Posterior cingulate gyrus (tissue), 11 donors: ENCODE measurements around the gene SPATA9.
"Not testable (repeated sequence)": the region's sequence is repeated elsewhere in the genome, so short reads cannot be mapped to it uniquely, and the experiment has no call there.

Experiments
- DNase-seq, 10 donors: peaks; one replicate each; pipeline versions ENCODE4 v3.0.0 to v3.0.0-alpha.2; 2020 to 2021; ENCODE audit warnings: mixed read lengths in 3 of 10
- intact Hi-C: fragments of 100-400 bp; cut with DNase I; formaldehyde crosslinking; loops from one replicate; pipeline ENCODE4 v1.15.1; 2023

SPATA9 gene

DNA sequence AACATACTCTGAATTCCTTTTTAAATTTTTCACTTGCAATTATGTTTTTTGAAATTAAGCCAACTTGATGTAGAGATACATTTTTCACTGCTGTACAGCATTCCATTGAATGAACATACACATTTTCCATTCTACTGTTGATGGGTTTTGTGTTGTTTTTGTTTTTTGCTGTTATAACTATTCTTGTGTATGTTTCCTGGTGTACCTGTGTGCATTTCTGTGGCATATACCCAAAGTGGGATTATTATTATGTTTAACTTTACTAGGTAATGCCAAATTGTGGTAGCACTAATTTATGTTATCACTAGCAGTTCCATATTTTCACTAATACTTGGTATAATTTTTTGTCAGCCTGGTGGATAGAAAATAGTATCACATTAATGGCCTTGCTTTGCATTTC, 33.5 kb downstream of the SPATA9 start:
- no peak for DNase-seq
- intact Hi-C loops, result loop anchor here (10.0 kb wide), 1 partner anchor 686 kb away; no protein-coding TSS in a partner anchor

DNA sequence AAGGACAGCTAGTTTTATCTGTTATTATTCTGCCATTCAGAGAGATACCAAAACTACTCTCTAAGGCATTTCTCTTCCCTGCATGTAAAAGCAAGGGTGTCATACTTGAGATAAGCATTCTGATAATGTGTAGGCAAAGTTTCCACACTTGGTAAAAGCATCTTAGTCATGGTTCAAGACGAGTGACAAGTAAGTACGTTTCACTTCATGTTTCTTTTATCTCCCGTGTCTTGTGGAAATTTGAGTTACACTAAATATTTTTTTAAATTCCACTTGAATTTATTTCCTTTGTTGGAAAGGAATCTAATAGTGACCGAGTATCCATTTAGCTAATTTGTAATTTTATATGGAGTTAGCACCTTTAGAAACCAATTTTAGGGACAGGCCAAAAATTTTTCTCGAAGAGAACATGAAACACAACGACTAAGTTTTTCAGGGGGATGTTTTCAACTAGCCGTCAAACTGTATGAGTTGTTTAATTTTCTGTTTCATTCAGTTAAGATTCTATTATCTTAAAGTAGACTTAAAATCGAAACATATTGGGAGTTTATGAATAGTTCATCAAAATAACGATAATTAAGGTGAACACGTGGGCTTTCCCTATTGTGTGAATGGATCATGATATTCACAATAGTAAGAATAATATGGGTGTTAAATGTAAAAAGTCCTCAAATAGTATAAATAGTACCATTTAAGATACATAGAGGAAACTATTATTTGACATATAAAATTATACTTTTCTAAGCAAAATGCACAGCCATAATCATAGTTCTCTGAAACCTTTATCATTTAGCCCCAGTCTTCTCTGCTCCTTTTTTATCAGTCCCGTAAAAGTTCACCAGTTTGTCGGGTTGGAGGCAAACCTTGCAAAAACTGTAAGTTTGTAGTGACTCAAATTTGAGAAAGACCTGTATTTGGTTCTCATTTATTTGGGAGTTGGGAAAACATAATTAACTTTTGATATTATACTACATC, 34.6 kb downstream of the SPATA9 start:
- no peak for DNase-seq
- intact Hi-C loops, result loop anchor here (10.0 kb wide), 1 partner anchor 687 kb away; no protein-coding TSS in a partner anchor

GRCh38 chr5:95646569-95647431, 36.0 kb downstream of the SPATA9 start, which contains the start of gene RFESD:
Gene RFESD, plus strand, starts transcription at chr5:95646777. Its CDS starts 5,495 bp downstream, at chr5:95652272.
- intact Hi-C loops, result loop anchor here (10.0 kb wide), 1 partner anchor 688 kb away; no protein-coding TSS in a partner anchor

DNA sequence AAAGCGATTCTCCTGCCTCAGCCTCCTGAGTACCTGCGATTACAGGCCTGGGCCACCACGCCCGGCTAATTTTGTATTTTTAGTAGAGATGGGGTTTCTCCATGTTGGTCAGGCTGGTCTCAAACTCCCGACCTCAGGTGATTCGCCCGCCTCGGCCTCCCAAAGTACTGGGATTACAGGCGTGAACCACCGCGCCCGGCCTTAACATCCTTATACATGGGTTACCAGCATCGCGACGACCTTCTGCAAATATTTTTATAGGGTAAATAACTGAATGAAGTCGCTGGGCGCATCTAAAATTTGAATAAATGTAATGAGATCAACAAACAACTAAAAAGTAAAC, 36.6 kb downstream of the SPATA9 start:
- intact Hi-C loops, result loop anchor here (10.0 kb wide), 1 partner anchor 689 kb away; no protein-coding TSS in a partner anchor
- DNase-seq, result peak in 2 of 10 donors; percentile 11 to 59

More at GRCh38 chr5:95646569-95647431, 36.0 kb downstream of the SPATA9 start, which contains the start of gene RFESD:
- peak; percentile 93 to 99 (median 96) for DNase-seq

DNA sequence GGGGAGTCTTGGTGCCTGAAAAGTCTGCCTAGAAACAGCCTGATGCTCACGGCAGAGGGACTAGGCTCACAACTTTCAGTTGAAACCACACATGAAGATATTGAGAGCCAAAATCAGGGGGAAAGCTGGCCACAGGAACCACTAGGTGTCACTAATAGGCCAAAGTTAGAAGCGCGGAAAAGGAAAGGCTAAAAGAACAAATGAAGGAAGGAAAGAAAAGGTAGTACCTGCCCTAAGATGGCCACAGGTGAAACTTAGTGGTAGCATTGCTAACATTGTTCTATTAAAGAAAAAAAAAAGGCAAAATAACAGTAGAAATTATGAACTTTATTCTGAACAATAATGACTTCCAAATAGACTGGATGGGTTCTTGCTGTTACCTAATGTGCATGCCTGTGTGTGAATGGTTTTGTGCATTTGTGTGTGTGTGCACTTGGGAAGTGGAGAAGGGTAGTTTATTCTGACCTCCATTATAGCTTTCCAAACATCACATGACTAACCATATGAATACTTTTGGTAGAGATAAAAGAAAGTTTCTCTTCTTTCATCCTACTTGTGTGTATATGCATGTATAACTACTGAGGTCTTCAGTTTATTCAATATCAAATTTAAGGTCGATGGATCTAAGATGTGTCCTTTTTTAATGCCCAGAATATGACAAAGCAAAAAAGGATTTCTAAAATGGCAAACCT, 38.3 kb downstream of the SPATA9 start:
- peak in 7 of 10 donors; percentile 23 to 83 (median 38) for DNase-seq
- intact Hi-C loops, result loop anchor here (2.0 to 10.0 kb wide), 3 partner anchors 136 to 690 kb away; no protein-coding TSS in a partner anchor

DNA sequence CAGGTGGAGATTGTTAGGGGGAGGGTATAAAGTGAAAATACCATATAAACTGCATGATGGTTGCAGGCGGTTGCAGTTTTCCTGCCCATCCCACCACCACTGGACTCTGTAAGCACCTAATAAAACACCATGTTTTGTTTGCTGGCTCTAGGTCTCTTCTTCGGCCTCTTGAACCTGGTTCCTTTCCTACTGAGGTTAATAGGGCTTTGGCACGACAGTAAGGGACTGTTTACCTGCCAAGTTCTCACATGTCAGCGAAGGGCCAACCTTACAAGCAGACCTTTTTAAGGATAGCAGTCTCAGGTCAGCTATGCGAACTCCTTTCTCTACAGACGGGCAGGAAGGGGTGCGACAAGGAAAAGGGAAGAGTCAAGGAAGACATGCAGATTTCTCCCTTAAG, 39.6 kb downstream of the SPATA9 start:
- DNase-seq, result no peak
- intact Hi-C loops, result loop anchor here (10.0 kb wide), 1 partner anchor 692 kb away; no protein-coding TSS in a partner anchor

GRCh38 chr5:95641741-95642220, 41.0 kb downstream of the SPATA9 start:
- DNase-seq, result no peak
- intact Hi-C loops, result loop anchor here (10.0 kb wide), 1 partner anchor 693 kb away; no protein-coding TSS in a partner anchor

DNA sequence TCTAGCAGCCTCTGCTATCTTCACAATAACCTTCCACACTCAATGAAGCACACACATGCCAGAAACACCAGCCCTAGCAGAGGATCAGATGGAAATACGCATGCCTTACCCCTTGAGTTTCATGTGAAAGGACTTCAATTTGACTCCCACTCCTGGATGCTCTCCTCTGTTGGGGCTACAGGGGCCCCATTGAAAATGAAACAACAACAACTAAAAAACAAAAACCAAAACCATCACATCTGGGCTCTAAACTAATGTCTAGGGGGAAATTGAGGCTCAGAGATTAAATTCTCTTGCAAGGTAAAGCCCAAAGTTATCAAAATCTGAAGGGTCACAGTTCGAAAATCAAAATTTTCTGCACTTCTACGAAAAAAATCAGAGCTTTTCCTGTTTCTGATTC, 44.2 kb downstream of the SPATA9 start:
- intact Hi-C loops, result no loop called here
- DNase-seq, result no peak

DNA sequence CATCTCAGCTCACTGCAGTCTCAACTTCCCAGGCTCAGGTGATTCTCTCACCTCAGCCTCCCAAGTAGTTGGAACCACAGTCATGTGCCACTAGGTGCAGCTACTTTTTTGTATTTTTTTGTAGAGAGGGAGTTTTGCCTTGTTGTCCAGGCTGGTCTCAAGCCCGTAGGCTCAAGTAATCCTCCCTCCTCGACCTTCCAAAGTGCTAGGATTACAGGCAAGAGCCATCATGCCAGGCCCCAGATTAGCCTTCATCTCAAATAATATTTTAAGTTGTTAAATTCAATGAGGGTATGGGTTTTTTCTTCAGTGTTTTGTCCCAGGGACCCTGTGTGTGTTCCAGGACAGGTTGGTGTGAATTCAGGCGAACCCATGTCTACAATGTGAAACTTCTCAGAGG, 48.7 kb downstream of the SPATA9 start:
- no peak for DNase-seq
- intact Hi-C loops, result no loop called here

GRCh38 chr5:95633671-95634070, 49.1 kb downstream of the SPATA9 start:
- intact Hi-C loops, result no loop called here
- no peak for DNase-seq

DNA sequence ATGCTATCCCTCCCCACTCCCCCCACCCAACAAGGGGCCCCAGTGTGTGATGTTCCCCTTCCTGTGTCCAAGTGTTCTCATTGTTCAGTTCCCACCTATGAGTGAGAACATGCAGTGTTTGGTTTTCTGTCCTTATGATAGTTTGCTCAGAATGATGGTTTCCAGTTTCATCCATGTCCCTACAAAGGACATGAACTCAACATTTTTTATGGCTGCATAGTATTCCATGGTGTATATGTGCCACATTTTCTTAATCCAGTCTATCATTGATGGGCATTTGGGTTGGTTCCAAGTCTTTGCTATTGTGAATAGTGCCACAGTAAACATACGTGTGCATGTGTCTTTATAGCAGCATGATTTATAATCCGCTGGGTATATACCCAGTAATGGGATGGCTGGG, 49.8 kb downstream of the SPATA9 start:
- intact Hi-C loops, DNase-seq: not testable (repeated sequence)

GRCh38 chr5:95631991-95632675, 50.7 kb downstream of the SPATA9 start:
- no peak for DNase-seq
- intact Hi-C loops, result no loop called here

DNA sequence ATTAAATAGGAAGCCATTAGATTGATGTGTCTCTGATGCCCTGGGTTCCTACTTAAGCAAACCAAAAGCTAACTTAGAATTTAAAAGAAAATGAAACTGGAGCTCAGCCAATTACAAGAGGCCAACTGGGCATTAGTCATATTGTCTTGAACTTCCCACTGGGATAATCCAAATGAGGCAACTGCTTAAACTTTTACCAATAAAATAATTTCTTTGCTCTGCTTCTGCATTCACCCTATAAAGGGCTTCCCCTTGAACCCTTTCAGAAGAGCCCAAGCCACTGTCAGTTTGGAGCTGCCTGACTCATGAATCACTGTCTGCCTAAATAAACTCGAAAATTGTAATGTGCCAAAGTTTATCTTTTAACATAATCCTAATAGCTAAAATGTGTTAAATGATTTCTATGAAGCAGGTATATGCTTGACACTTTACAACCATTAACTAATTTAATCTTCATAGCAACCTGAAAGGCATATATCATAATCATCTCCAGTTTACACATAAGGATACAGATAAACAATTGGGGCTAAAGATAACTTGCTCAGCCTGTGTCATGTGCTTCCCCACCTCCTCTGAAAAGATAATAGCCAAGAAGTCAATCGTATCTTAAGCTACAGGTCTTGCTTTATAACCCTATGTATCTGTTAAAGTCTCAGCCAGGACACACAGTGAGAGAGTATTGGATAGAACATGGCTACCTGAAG, 51.4 kb downstream of the SPATA9 start:
- DNase-seq, result no peak
- intact Hi-C loops, result no loop called here

DNA sequence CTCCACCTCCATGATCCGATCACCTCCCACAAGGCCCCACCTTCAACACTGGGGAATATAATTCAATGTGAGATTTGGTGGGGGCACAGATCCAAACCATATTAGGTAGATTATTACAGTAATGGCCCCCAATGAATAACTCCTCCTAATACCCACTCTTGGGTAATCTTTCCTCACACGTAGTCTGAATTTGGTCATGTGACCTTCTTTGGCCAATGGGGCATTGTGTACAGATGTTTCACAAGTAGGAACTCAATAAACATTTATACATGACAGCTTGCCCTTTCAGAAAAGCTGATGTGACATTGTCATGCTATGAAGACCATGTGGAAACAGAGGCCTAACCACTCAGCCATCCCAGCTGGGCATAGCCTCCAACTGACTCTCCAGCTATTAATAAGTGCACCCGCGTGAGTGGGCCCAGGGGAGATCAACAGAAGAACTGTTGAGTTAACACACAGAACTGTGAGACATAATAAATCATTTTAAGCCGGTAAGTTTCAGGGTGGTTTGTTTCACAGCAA, 52.3 kb downstream of the SPATA9 start:
- intact Hi-C loops, result no loop called here
- DNase-seq, result no peak

DNA sequence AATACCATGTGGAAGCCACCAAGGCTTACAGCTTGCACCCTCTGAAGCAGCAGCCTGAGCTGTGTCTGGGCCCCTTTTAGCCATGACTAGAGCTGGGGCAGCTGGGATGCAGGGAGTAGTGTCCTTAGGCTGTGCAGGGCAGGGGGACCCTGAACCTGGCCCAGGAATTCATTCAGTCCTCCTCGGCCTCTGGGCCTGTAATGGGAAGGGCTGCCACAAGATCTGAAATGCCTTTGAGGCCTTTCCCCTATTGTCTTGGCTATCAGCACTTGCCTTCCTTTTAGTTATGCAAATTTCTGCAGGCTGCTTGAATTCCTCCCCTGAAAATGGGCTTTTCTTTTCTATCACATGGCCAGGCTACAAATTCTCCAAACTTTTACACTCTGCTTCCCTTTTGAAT, 53.9 kb downstream of the SPATA9 start:
- intact Hi-C loops, result no loop called here
- DNase-seq, result no peak

GRCh38 chr5:95627971-95628810, 54.6 kb downstream of the SPATA9 start:
- intact Hi-C loops, result no loop called here
- DNase-seq, result no peak

GRCh38 chr5:95626701-95627100, 56.1 kb downstream of the SPATA9 start:
- no peak for DNase-seq
- intact Hi-C loops, result no loop called here

- intact Hi-C loops, result no loop called here
These were observed 58.4 kb downstream of the SPATA9 start for GRCh38 chr5:95624368-95624767.

More at GRCh38 chr5:95624368-95624767, 58.4 kb downstream of the SPATA9 start:
- DNase-seq, result no peak
